M059J (cell line): ENCODE data around the gene ABCA13. TPM values are rescaled to one million over a fixed set of nuclear protein-coding genes. Genes with fewer than 3 reads are reported as not detected.

Source experiments
- DNase-seq: peaks from one replicate; pipeline ENCODE4 v3.0.0-alpha.2; 2012; ENCODE audit warnings: low read depth
- total RNA-seq: library from RNA; depleted of rRNA; stranded (reverse); fragments of >200 nt; shearing (Covaris generic); gene quantifications from 2 replicates; pipeline ENCODE4 v1.2.3, GENCODE V29; 2014

ABCA13 gene
- total RNA-seq, 1 experiment from 2014 or later: 0.07 TPM

GRCh38 chr7:48381571-48381970 lies 210.3 kb downstream of the ABCA13 start:
- DNase-seq: no peak

GRCh38 chr7:48384180-48384752 lies 213.0 kb downstream of the ABCA13 start:
- no peak for DNase-seq

- no peak for DNase-seq
Measured at GRCh38 chr7:48387932-48388331, 216.7 kb downstream of the ABCA13 start.

GRCh38 chr7:48388911-48389310 lies 217.7 kb downstream of the ABCA13 start:
- DNase-seq: no peak

GRCh38 chr7:48389977-48390376 lies 218.7 kb downstream of the ABCA13 start:
- peak; percentile 63 for DNase-seq

GRCh38 chr7:48390388-48391327 lies 219.4 kb downstream of the ABCA13 start:
- DNase-seq: peak; percentile 26

GRCh38 chr7:48398191-48398590 lies 226.9 kb downstream of the ABCA13 start:
- no peak for DNase-seq

GRCh38 chr7:48402721-48403120 lies 231.5 kb downstream of the ABCA13 start:
- no peak for DNase-seq

GRCh38 chr7:48408731-48409130 lies 237.5 kb downstream of the ABCA13 start:
- no peak for DNase-seq

GRCh38 chr7:48411619-48412018 lies 240.4 kb downstream of the ABCA13 start:
- peak; percentile 42 for DNase-seq

GRCh38 chr7:48414011-48414732 lies 242.9 kb downstream of the ABCA13 start:
- DNase-seq: no peak

GRCh38 chr7:48416327-48416908 lies 245.2 kb downstream of the ABCA13 start:
- no peak for DNase-seq

GRCh38 chr7:48419401-48419800 lies 248.1 kb downstream of the ABCA13 start:
- no peak for DNase-seq

GRCh38 chr7:48420206-48420605 lies 248.9 kb downstream of the ABCA13 start:
- DNase-seq: no peak

- DNase-seq: peak; percentile 65
Measured at GRCh38 chr7:48421357-48421756, 250.1 kb downstream of the ABCA13 start.

GRCh38 chr7:48424731-48425130 lies 253.5 kb downstream of the ABCA13 start:
- DNase-seq: peak; percentile 20

- DNase-seq: no peak
Measured at GRCh38 chr7:48426331-48426965, 255.2 kb downstream of the ABCA13 start.

- peak; percentile 83 for DNase-seq
Measured at GRCh38 chr7:48426966-48427555, 255.8 kb downstream of the ABCA13 start.

- peak; percentile 43 for DNase-seq
Measured at GRCh38 chr7:48427671-48428070, 256.4 kb downstream of the ABCA13 start.

GRCh38 chr7:48428091-48428684 lies 256.9 kb downstream of the ABCA13 start:
- no peak for DNase-seq

- no peak for DNase-seq
Measured at GRCh38 chr7:48429117-48429516, 257.9 kb downstream of the ABCA13 start.
